HK-2 (cell line): ENCODE measurements around the gene MTMR8.

ENCODE experiments used
- DNase-seq: peaks from one replicate; pipeline ENCODE4 v3.0.0-alpha.2; 2018; ENCODE audit not compliant: unreplicated experiment

Gene MTMR8

GRCh38 chrX:64313624-64314023, 81.6 kb downstream of the MTMR8 start:
- no peak for DNase-seq

GRCh38 chrX:64306712-64307111, 88.5 kb downstream of the MTMR8 start:
- DNase-seq: no peak

DNA sequence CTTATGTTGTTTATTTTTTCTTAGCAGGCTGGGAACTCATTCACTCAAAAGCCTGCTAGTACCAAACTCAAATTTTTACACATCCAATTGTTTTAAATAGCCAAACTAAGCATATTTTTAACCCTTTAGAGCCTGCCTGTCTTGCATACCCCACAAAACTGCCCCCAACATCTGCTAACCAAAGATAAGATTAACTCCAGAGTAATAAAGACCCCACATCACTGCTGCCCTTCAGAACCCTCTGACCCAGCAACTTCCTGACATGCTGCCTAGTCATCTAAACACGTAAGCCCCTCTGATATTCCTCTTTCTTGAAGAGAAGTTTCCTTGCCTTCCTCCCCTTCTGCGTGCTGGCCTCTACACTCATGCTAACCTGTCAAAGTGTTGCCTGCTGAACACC, 104.1 kb downstream of the MTMR8 start:
- DNase-seq: no peak

DNA sequence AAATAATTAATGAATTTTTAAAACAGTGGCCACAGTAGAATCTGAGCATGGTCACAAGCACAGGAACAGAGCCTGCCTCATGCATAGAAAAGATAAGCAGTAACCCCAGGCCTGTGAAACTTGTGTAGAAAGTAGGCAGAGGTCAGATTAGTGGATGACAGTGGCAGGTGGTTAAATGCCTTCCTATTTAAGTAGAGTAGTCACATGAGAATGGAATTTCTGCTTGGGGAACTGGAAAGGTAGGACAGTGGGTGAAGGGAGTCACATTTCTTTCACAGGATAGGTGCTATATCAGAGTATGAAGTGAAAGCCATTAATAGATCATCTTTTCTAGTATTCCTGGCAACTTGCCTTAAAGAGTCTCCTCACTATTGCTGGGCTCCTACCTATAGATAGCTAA, 130.0 kb downstream of the MTMR8 start:
- no peak for DNase-seq

DNA sequence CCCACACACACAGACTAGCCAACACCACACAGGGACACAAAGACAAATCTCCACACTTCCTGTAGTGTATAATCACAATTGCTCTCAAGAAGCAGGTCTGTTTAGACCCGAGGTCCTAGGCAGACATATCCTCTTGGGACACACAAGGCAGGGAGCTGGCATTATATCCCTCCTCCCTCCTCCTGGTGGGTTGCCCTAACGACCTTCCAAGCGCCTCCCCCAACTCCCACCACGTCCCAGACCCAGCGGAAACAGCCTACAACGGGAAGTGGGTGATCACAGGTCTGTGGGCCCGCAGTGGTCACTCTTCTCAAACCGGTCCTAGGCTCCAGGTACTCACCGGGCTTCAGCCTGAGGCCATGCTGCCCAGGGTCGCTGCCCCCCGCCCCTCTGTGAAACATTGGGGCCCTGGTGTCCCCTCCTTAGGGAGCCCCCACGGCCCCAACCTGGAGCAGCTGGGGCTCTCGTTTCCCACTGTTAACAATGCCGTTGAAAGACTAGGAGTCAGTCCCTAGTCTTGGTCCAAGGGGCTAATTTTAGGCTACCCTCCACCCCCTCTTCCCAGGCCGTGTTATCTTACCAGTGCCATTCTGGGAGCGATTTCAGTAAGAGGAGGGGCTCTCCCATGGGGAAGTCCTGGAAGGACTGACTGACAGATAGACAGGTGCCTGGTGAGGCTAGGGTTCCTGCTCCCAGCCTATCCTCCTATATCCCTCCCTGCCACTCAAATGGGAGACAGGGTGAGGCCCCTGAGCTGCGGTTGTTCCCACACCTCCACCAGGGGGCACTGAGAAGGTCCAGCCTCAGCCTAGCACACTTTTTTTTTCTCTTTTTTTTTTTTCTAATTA, 164.9 kb downstream of the MTMR8 start, which contains the start of gene ASB12:
Gene ASB12 (minus strand): TSS at position 485 of the 848 bp plus-strand sequence. CDS start 4,957 bp downstream, outside the sequence.
- no peak for DNase-seq

GRCh38 chrX:64229154-64229553, 166.1 kb downstream of the MTMR8 start:
- DNase-seq: no peak
